T-helper 9 cell (primary cell): ENCODE data around the gene MAGI1.
"Not testable (repeated sequence)": the region's sequence is repeated elsewhere in the genome, so short reads cannot be mapped to it uniquely, and the experiment has no call there.

Source experiments
- DNase-seq: peaks from one replicate; pipeline ENCODE4 v3.0.0-alpha.2; 2020

The MAGI1 gene

GRCh38 chr3:65614585-65614984 lies 424.1 kb downstream of the MAGI1 start:
- DNase-seq, result no peak

- DNase-seq, result not testable (repeated sequence)
Measured at GRCh38 chr3:65607965-65608460, 430.7 kb downstream of the MAGI1 start.

GRCh38 chr3:65607101-65607500 lies 431.6 kb downstream of the MAGI1 start:
- no peak for DNase-seq

- DNase-seq, result no peak
Measured at GRCh38 chr3:65605876-65606432, 432.8 kb downstream of the MAGI1 start.

GRCh38 chr3:65604863-65605526 lies 433.7 kb downstream of the MAGI1 start:
- DNase-seq, result no peak

- no peak for DNase-seq
Measured at GRCh38 chr3:65603631-65604030, 435.1 kb downstream of the MAGI1 start.

DNA sequence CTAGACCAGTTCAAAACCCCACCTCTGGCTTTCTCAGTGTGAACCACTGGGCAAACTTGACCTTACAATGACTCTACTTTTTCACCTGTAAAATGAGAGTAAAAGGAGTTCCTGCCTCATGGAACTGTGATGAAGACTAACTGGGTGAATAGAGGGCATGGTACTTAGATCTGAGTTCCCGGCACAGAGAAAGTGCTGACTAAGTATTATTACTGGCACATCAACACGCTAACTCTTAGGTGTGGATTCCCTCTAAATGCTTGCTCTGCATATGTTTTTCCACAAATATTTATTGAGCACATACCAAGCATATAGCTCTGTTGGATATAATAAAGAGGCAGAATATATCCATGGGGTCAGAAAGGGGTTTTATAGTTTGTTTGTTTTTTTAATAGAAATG lies 437.8 kb downstream of the MAGI1 start:
- no peak for DNase-seq

DNA sequence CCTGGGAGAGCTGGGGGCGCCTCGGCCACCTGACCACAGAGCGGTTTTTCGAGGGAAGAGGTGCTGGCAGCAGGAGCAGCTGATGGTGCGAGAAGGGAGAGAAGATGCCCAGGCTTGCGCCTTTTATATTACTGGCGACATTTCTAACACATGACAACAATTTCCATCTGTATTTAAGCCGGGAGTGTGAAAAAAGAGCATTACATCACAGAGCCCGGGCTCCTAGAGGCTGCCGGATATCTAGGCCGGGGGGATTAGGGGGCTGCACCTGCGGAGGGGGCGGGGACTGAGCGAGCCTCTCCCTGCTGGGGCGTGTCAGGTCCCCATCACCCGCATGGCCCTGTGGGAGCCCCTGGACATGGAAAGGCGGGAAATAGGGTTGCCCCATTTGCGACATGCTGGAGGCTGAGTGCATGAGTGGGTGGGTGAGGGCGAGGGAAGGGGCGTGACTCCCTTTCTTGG lies 440.7 kb downstream of the MAGI1 start:
- no peak for DNase-seq

DNA sequence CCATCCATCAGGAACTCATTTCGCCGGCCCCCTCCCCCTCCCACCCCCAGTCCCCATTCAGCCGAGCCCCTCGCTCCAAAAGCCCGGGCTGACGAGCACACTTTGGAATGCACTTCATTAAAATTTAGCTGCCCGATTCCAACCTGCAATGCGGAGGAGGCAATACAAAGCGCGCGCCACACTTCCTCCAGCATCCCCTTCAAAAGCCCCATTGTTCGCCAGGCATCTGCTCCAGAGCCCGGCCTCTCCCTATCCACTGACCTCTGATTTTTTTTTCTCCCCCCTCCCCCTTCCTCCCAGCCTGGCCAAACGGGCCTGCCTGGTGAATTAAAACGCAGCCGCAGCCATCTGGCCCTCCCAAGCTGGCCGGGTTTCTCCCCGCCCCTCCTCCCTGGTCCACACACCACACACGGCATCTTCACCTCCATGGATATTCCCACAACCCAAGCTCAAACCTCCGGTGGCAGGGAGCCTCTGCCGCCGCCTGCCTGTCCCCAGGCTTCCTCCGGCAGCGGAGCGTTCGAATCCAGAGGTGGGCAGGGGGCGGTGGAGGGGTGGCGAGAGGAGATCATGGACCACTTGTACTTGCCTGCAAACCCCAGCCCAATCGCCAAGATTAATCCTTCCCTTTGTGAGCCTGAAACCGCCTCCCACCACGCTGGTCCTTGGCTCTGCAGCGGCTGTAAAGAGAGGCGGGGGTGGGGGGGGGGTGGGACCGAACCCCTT lies 441.3 kb downstream of the MAGI1 start:
- no peak for DNase-seq

DNA sequence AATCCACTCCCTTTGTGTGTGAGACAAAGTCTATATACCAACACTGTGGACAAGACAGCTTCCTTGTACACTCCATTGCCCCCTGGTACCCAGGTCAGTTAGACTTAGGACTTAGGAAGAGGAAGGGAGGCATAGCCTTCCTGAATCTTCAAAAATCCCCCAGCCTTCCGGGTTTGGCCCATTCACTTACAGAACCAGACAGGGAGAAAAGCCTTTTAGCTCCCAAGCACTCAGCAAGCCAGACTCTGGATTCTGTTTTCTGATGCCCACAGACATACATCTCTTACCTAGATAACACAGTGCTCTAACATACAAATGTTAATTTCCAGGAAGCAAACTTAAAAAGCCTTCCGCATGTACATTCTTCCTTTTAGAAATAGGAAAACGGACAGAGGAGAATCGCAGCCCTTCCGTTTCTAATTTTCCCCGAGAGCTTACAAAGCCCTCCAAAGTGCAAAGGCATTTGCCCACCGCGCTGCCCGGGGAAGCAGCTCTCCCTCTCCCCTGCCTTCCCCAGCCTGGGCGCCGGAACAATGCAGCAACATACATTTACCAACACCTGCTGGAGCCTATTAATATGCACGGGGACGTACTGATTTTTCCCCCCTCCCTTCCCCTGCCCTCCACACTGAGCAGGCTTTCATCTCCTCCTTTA lies 442.0 kb downstream of the MAGI1 start:
- no peak for DNase-seq

- DNase-seq, result no peak
Measured at GRCh38 chr3:65596029-65596300, 442.8 kb downstream of the MAGI1 start.

- no peak for DNase-seq
Measured at GRCh38 chr3:65595222-65596028, 443.3 kb downstream of the MAGI1 start.

DNA sequence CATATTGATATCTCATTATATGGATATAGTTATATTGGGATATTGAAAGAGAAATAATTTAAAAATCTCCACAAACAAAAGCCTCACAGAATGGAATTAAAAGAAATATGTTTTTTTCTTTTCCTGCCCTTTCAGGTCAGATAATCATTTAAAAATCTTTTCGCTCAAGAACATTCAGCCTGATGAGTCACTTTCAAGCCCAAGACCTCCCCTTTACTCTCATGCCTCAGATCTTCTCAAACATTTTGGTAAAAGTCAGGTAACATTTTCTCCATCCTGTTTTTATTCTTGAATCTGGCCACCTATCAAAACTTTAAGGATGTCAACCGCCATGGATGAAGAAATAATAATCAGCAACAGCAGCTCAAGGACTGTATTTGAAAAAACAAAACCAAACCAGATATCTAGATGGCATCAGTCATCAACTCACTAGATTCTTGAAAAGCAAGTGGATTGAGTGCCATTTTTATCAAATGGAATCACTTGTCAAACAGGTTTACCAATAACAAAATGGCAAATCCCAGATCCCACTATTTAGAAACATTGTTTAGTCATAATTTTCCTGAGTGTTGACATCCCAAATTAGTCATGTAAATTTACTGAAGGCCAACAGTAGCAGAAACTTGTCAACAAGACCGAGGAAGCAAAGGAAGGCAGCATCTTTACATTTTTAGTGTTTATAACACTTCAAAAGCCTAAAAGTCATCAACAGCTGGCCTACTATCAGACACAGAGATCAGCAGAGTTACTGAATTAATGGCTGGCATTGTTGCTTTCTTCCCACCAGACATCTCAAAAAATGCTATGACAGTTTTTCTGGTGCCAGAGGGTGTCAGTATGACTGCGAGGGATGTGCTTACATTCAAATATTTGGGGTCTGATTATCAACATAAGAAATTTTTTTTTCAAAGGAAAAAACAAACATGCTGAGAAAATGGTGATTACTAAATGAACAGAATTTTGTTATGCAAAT lies 444.7 kb downstream of the MAGI1 start:
- no peak for DNase-seq

DNA sequence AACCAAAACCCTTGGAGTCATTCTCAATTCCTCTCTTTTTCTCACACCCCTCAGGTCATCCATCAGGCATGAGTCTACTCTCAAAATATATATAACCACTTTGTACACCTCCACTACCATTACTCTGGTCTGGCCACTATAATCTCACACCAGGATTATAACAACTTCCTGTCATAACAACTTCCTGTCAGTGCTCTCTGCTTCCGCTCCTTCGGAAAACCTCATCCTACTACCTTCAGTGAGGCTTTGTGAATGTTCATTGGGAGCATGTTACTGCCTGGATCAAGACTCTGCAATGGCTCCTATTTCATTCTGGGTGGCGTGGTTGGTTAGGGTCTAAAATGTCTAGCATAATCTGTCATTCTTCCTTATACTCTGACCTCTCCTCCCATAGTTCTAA lies 447.4 kb downstream of the MAGI1 start:
- no peak for DNase-seq

- no peak for DNase-seq
Measured at GRCh38 chr3:65588884-65589283, 449.8 kb downstream of the MAGI1 start.

GRCh38 chr3:65587650-65588439 lies 450.9 kb downstream of the MAGI1 start:
- no peak for DNase-seq

DNA sequence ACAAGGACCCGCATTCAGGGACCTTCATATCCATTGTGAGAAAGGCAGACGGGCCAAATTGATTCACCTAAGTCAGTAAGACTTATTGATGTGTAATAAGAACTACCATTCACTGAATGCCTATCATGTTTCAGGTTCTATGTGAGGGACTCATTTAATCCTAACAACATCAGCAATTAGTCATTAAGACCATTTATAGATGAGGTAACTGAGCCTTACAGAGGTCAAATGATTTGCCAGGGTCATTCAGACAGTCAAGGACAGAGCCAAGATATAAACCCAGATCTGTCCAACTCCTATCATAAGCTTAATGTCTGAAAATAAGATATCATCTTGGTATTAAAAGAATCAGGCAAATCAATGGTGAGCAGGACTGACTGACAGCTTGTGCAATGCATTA lies 453.8 kb downstream of the MAGI1 start:
- DNase-seq, result no peak

DNA sequence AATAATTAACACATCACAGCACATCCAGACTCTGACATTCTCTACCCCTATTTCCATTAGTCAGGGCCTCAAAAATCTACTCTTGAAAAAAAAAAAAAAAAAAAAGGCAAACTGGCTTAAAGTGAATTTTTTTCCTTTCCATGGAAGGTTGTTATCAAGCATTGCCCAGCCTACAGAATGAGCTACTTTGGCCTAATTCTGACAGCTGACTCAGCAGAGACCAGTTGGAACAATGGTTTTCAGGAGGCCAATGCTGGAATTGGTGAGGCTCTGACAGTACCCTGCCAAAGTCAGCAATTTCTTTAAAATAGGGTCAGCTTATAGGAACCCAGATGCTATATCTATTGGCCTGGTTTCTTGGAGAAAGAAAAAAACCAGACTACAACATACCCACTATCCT lies 454.7 kb downstream of the MAGI1 start:
- no peak for DNase-seq

DNA sequence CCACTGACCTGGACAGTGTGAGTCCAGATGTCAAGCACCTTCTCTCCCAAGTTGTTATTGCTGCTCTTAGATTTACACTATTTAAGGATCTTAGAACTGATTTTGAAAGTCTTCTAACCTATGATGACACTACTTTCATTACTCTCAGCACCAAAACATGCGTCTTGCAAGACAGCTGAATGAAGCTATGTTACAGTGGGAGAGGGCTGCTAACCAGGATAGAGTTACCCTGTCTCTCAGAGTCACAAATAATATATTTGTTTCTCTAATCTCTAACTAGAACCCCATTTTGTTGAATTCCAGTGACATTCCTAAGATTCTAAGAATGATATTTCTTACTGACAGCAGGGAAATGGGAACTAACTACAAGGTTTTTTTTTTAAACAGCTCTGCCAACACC lies 455.5 kb downstream of the MAGI1 start:
- no peak for DNase-seq

DNA sequence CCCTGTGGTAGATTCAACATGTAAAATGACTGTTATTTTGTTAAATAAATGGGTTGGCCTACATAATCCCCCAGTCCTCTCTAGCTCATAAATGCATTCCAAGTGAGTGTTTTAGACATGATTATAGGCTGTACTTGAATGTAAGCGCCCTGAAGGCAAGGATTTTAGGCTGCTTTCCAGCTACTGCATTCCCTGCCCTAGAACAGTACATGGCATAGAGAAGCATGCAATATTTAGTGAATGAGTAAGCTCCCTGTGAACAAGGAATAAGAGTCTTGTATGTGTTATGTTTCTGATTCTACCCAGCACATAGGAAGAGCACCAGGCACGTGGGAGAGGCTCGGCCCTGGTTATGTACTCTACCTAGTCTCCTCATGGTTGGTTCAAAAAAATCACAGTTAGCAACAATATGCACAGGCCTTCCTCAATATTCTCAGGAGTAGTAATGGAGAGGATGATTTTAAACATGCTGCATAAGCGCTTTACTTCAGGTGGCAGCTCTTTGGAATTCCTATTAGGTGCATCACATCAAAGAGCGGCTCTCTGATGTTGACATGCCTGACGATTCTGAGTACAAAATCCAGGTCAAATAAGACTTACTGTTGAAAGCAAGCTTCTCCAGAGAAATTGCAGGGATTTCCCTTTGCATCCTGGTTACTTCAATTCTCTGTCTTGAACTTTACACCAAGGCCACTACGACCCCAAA lies 456.6 kb downstream of the MAGI1 start:
- no peak for DNase-seq
